GM12878 (cell line): ENCODE measurements around the gene NHS. TPM values are rescaled to one million over a fixed set of nuclear protein-coding genes. Genes with fewer than 3 reads are reported as not detected.

Experiments
- ATAC-seq: fragments of 200-7000 bp; cut with Tn5 transposase; 3 replicates; pipeline ENCODE4 v1.9.1; 2020; ENCODE audit warnings: mild to moderate bottlenecking, moderate library complexity
- BruUV-seq: library from RNA; stranded (reverse); fragments of 400-500 nt; replicated peaks from 2 replicates; lab custom pipeline; 2021; lab: Mats Ljungman, UMichigan
- CTCF ChIA-PET: fragments of 300-600 bp; sonication (Branson Sonifier 250); formaldehyde crosslinking; extraction: SDS; loops from one replicate; lab custom pipeline; 2021; ENCODE audit warnings: inconsistent platforms; lab: Yijun Ruan, JAX
- POLR2A ChIA-PET: fragments of 350-600 bp; formaldehyde crosslinking; extraction: SDS; loops from one replicate; lab custom pipeline; 2021; ENCODE audit warnings: inconsistent platforms; lab: Charles Lee
- RAD21 ChIA-PET: fragments of 300-600 bp; sonication (Branson Sonifier 250); formaldehyde crosslinking; loops from one replicate; lab custom pipeline; 2023; ENCODE audit warnings: antibody characterized with exemption; ENCODE audit not compliant: unreplicated experiment; lab: Charles Lee
- SMC1A ChIA-PET: fragments of 300-600 bp; sonication (Branson Sonifier 250); formaldehyde crosslinking; loops from one replicate; lab custom pipeline; 2023; ENCODE audit not compliant: unreplicated experiment, uncharacterized antibody; lab: Charles Lee
- DNase-seq: peaks from one replicate; pipeline ENCODE4 v3.0.0-alpha.2; 2011; ENCODE audit warnings: low read depth, low spot score
- FAIRE-seq: peaks from 3 replicates; lab custom pipeline; 2011; peaks lifted over from hg19 to GRCh38; lab: Jason Lieb, UNC
- H2AFZ ChIP-seq: 2 replicates; pipeline ENCODE4 v1.6.0; 2011; ENCODE audit warnings: low read depth, low read length, control low read depth; ENCODE audit not compliant: control insufficient read depth
- H3K27ac ChIP-seq: 2 replicates; pipeline ENCODE4 v1.5.1; 2011; ENCODE audit warnings: control low read depth; ENCODE audit not compliant: control insufficient read depth, insufficient read depth
- H3K27me3 ChIP-seq, 2 experiments: replicated peaks in 1 of 2; 2 replicates each; pipeline versions ENCODE4 v1.6.0 to v1.6.1; 2011; ENCODE audit warnings: low read length in 1 of 2; ENCODE audit not compliant: control insufficient read depth in 2 of 2, insufficient read depth in 2 of 2
- H3K36me3 ChIP-seq, 2 experiments: 2 replicates each; pipeline ENCODE4 v1.5.1; 2011; ENCODE audit warnings: low read length in 1 of 2; ENCODE audit not compliant: control insufficient read depth in 2 of 2, insufficient read depth in 2 of 2
- H3K4me1 ChIP-seq: 2 replicates; pipeline ENCODE4 v1.6.1; 2011; ENCODE audit warnings: mild to moderate bottlenecking, low read length, moderate library complexity, mixed read lengths; ENCODE audit not compliant: control insufficient read depth, insufficient read depth
- H3K4me2 ChIP-seq: 2 replicates; pipeline ENCODE4 v1.6.0; 2011; ENCODE audit warnings: control low read depth; ENCODE audit not compliant: control insufficient read depth, insufficient read depth
- H3K4me3 ChIP-seq: fragments of 200-600 bp; sonication (generic); 2 replicates; pipeline ENCODE4 v1.5.1; 2016
- H3K79me2 ChIP-seq: 2 replicates; pipeline ENCODE4 v1.6.0; 2011; ENCODE audit warnings: low read length; ENCODE audit not compliant: control insufficient read depth, insufficient read depth
- H3K9ac ChIP-seq: 2 replicates; pipeline ENCODE4 v1.8.0; 2011; ENCODE audit warnings: low read length, control low read depth, mixed read lengths; ENCODE audit not compliant: control insufficient read depth, insufficient read depth
- H3K9me3 ChIP-seq: replicated peaks from 3 replicates; pipeline ENCODE4 v1.5.1; 2011; ENCODE audit warnings: mild to moderate bottlenecking, low read length; ENCODE audit not compliant: control insufficient read depth, insufficient read depth
- H4K20me1 ChIP-seq: 2 replicates; pipeline ENCODE4 v1.6.0; 2011; ENCODE audit not compliant: control insufficient read depth, insufficient read depth
- ATF3 ChIP-seq: IDR thresholded peaks from 2 replicates; pipeline ENCODE4 v1.6.1; 2011; ENCODE audit warnings: low read depth, mild to moderate bottlenecking, low read length, moderate library complexity, borderline replicate concordance; ENCODE audit errors: extremely low read depth
- DPF2 ChIP-seq: fragments of 450-650 bp; IDR thresholded peaks from 2 replicates; pipeline ENCODE4 v1.6.1; 2017; ENCODE audit warnings: mild to moderate bottlenecking
- HCFC1 ChIP-seq: fragments of 150-350 bp; IDR thresholded peaks from 2 replicates; pipeline ENCODE4 v1.6.1; 2014; ENCODE audit warnings: low read length
- HSF1 ChIP-seq: fragments of 150-350 bp; IDR thresholded peaks from 2 replicates; pipeline ENCODE4 v1.6.1; 2014; ENCODE audit warnings: mild to moderate bottlenecking, low read depth, low read length
- IKZF2 ChIP-seq, 2 experiments: fragments of 450-650 bp; IDR thresholded peaks; 2 replicates each; pipeline ENCODE4 v1.6.1; 2017; ENCODE audit warnings: mild to moderate bottlenecking in 2 of 2, moderate library complexity in 2 of 2
- MLLT1 ChIP-seq: fragments of 450-650 bp; IDR thresholded peaks from 2 replicates; pipeline ENCODE4 v1.6.1; 2016; ENCODE audit warnings: mild to moderate bottlenecking
- MTA3 ChIP-seq: IDR thresholded peaks from 2 replicates; pipeline ENCODE4 v1.6.1; 2012; ENCODE audit warnings: low read length, inconsistent platforms, borderline replicate concordance
- MYB ChIP-seq: fragments of 150-350 bp; IDR thresholded peaks from 2 replicates; pipeline ENCODE4 v1.6.1; 2014; ENCODE audit warnings: mild to moderate bottlenecking, low read depth, low read length, borderline replicate concordance
- NFIC ChIP-seq: IDR thresholded peaks from 2 replicates; pipeline ENCODE4 v1.6.1; 2012; ENCODE audit warnings: low read depth, mild to moderate bottlenecking, inconsistent platforms, low read length, moderate library complexity
- NRF1 ChIP-seq: conservative IDR thresholded peaks from 2 replicates; pipeline ENCODE4 v1.6.1; 2011; ENCODE audit warnings: mild to moderate bottlenecking, low read depth, low read length, improper control_type of control experiment
- POLR2AphosphoS5 ChIP-seq: IDR thresholded peaks from 2 replicates; pipeline ENCODE4 v1.6.1; 2011; ENCODE audit warnings: mild to moderate bottlenecking, low read length, inconsistent platforms
- RCOR1 ChIP-seq: conservative IDR thresholded peaks from 2 replicates; pipeline ENCODE4 v1.6.1; 2012; ENCODE audit warnings: low read depth, low read length, improper control_type of control experiment
- TCF3 ChIP-seq: IDR thresholded peaks from 2 replicates; pipeline ENCODE4 v1.6.1; 2012; ENCODE audit warnings: low read depth, mild to moderate bottlenecking, low read length, borderline replicate concordance; ENCODE audit not compliant: insufficient read depth
- USF2 ChIP-seq: IDR thresholded peaks from 2 replicates; pipeline ENCODE4 v1.6.1; 2011; ENCODE audit warnings: low read depth, low read length, improper control_type of control experiment, borderline replicate concordance
- WGBS: methylation state at CpG from one replicate; pipeline ENCODE4 v1.1.6; 2016; ENCODE audit warnings: low lambda C conversion rate; ENCODE audit not compliant: insufficient replicate concordance, insufficient coverage; ENCODE audit errors: missing lambda C conversion rate; 5-methylcytosine and 5-hydroxymethylcytosine counted together
- in situ Hi-C: fragments of 300-500 bp; cut with MboI; formaldehyde crosslinking; loops from 9 replicates; pipeline ENCODE4 v1.14.3; 2018; ENCODE audit warnings: mixed read lengths
- intact Hi-C: fragments of 100-400 bp; cut with micrococcal nuclease; formaldehyde crosslinking; loops from one replicate; pipeline ENCODE4 v1.14.2; 2022; ENCODE audit not compliant: unreplicated experiment
- polyA plus RNA-seq, 11 experiments: library from polyadenylated mRNA; depleted of rRNA in 4 of 11; unstranded in 6 of 11; stranded (reverse) in 5 of 11; fragments of >200 nt; fragmentation: Nextera tagmentation in 4 of 11; fragmentation: Illumina TruSeq in 1 of 11; extraction: Ambion mirVana in 4 of 11; extraction: Trizol in 1 of 11; gene quantifications; 1 replicate in 1 of 11; 2 replicates in 10 of 11; pipeline versions ENCODE4 v1.2.1 to v1.2.3, GENCODE V29; 2011 to 2016; ENCODE audit warnings: inconsistent platforms in 2 of 11, missing spikeins in 2 of 11, low read depth in 1 of 11
- total RNA-seq, 4 experiments: library from RNA; depleted of rRNA in 3 of 4; stranded (reverse); fragments of >200 nt in 3 of 4; fragmentation: Illumina TruSeq in 1 of 4; extraction: Trizol in 1 of 4; gene quantifications; 2 replicates each; pipeline versions ENCODE4 v1.2.1 to v1.2.3, GENCODE V29; 2013 to 2021

Gene NHS
- total and polyA plus RNA-seq, 10 of the 15 experiments (the other 5 are each of a cell fraction or from before 2014, with no cell fraction given), result under 0.01 to 0.07 (median 0.03) TPM; not detected in 7

- no peaks in the 10 kb centered on the region for H3K27me3 ChIP-seq
- ChIA-PET RAD21 (no interaction called here), SMC1A (no interaction called here), POLR2A (no interaction called here), CTCF (interaction anchor here (0.6 kb wide), 1 partner anchor 642 kb away, joined by 3 read pairs; no protein-coding TSS in a partner anchor)
- H3K27ac ChIP-seq, result no peak overlapping the region
- no peak for FAIRE-seq
- DNase-seq, result no peak
- no peaks in the 10 kb centered on the region for H4K20me1 ChIP-seq
- intact Hi-C loops (no loop called here), in situ Hi-C loops (no loop called here)
- no peaks in the 10 kb centered on the region for H3K36me3 ChIP-seq
- no peak overlapping the region for H2AFZ ChIP-seq
- no peak for TF ChIP-seq MLLT1
- TF ChIP-seq MYB, result no peak
- TF ChIP-seq NFIC, result no peak
- TF ChIP-seq HSF1, result no peak
- TF ChIP-seq NRF1, result no peak
- no peak for TF ChIP-seq ATF3
- TF ChIP-seq POLR2AphosphoS5, result no peak
- TF ChIP-seq USF2, result no peak
- no peak for TF ChIP-seq DPF2
- TF ChIP-seq HCFC1, result no peak
- TF ChIP-seq IKZF2 (IDR thresholded peaks at IDR 0.05), result no peak
- TF ChIP-seq RCOR1, result no peak
- TF ChIP-seq TCF3, result no peak
- no peak for TF ChIP-seq MTA3
- ATAC-seq, result no peak; the same call in 1 of the 3 replicates
- no peak overlapping the region for H3K9ac ChIP-seq
- no peak overlapping the region for H3K4me2 ChIP-seq
- BruUV-seq, result no TSS peak
- no peaks in the 10 kb centered on the region for H3K79me2 ChIP-seq
- H3K9me3 ChIP-seq, result no peaks in the 10 kb centered on the region
- WGBS, result 20% methylated on average over 6 of the region's 6 CpGs
- no peak overlapping the region for H3K4me3 ChIP-seq
- no peaks in the 10 kb centered on the region for H3K4me1 ChIP-seq
Measured at GRCh38 chrX:17580539-17581152, 205.6 kb downstream of the NHS start.
